Loucy (cell line): Measurements from ENCODE around the gene THTPA.
A peak's percentile ranks its signal among the peaks of the same experiment; 100 is the strongest.
"Not testable (repeated sequence)": the region's sequence is repeated elsewhere in the genome, so short reads cannot be mapped to it uniquely, and the experiment has no call there.

Experiments used
- H2AFZ ChIP-seq: fragments of 200-600 bp; sonication (generic); 2 replicates; pipeline ENCODE4 v1.6.0; 2016; ENCODE audit warnings: antibody characterized with exemption, mild to moderate bottlenecking, low read length, moderate library complexity
- H3F3A ChIP-seq: fragments of 200-600 bp; 2 replicates; pipeline ENCODE4 v1.6.0; 2016; ENCODE audit warnings: antibody characterized with exemption, low read depth, mild to moderate bottlenecking
- H3K27me3 ChIP-seq: fragments of 200-600 bp; sonication (generic); 2 replicates; pipeline ENCODE4 v1.6.1; 2014; ENCODE audit warnings: low read length, mild to moderate bottlenecking; ENCODE audit not compliant: insufficient read depth, poor library complexity, severe bottlenecking
- H3K36me3 ChIP-seq: fragments of 200-600 bp; sonication (generic); 2 replicates; pipeline ENCODE4 v1.6.1; 2016; ENCODE audit warnings: low read length; ENCODE audit not compliant: insufficient read depth
- H3K4me1 ChIP-seq: fragments of 200-600 bp; sonication (generic); 2 replicates; pipeline ENCODE4 v1.5.1; 2014; ENCODE audit warnings: low read length, mild to moderate bottlenecking; ENCODE audit not compliant: insufficient read depth, poor library complexity, severe bottlenecking
- H3K4me2 ChIP-seq: fragments of 200-600 bp; sonication (generic); 2 replicates; pipeline ENCODE4 v1.6.0; 2014; ENCODE audit warnings: antibody characterized with exemption, low read length, low read depth, mild to moderate bottlenecking; ENCODE audit not compliant: poor library complexity, severe bottlenecking
- H3K4me3 ChIP-seq: fragments of 200-600 bp; sonication (generic); 2 replicates; pipeline ENCODE4 v1.5.1; 2014; ENCODE audit warnings: low read length, mild to moderate bottlenecking, mixed read lengths; ENCODE audit not compliant: poor library complexity, severe bottlenecking
- H3K79me2 ChIP-seq: fragments of 200-600 bp; sonication (generic); 2 replicates; pipeline ENCODE4 v1.6.1; 2014; ENCODE audit warnings: low read length; ENCODE audit not compliant: insufficient read depth
- H3K9ac ChIP-seq: fragments of 200-600 bp; sonication (generic); 2 replicates; pipeline ENCODE4 v1.6.0; 2014; ENCODE audit warnings: mild to moderate bottlenecking, low read depth, low read length, moderate library complexity; ENCODE audit not compliant: poor library complexity, severe bottlenecking
- H3K9me2 ChIP-seq: fragments of 200-600 bp; sonication (generic); replicated peaks from 2 replicates; pipeline ENCODE4 v1.6.1; 2016; ENCODE audit warnings: low read depth, low read length, mixed read lengths
- H3K9me3 ChIP-seq: fragments of 200-600 bp; sonication (generic); 2 replicates; pipeline ENCODE4 v1.6.1; 2014; ENCODE audit warnings: mild to moderate bottlenecking, antibody characterized with exemption, low read length, low read depth; ENCODE audit not compliant: insufficient read depth
- H4K20me1 ChIP-seq: fragments of 200-600 bp; sonication (generic); 2 replicates; pipeline ENCODE4 v1.6.0; 2014; ENCODE audit warnings: antibody characterized with exemption, low read length, mild to moderate bottlenecking; ENCODE audit not compliant: insufficient read depth, poor library complexity, severe bottlenecking
- EZH2phosphoT487 ChIP-seq: fragments of 200-600 bp; IDR thresholded peaks from 2 replicates; pipeline ENCODE4 v1.6.1; 2018; ENCODE audit warnings: antibody characterized with exemption, mild to moderate bottlenecking, moderate library complexity, borderline replicate concordance
- TF ChIP-seq, protein P1 (sequence below): fragments of 200-600 bp; sonication (generic); conservative IDR thresholded peaks from 2 replicates; pipeline ENCODE4 v1.5.1; 2014; ENCODE audit warnings: mild to moderate bottlenecking, antibody characterized with exemption, low read length

The THTPA gene

GRCh38 chr14:23584527-23585203 lies 28.6 kb downstream of the THTPA start:
- H3K27me3 ChIP-seq, H3F3A ChIP-seq, H3K36me3 ChIP-seq, H3K9me3 ChIP-seq, H3K79me2 ChIP-seq, H3K4me2 ChIP-seq, H3K4me1 ChIP-seq, H4K20me1 ChIP-seq, H3K9me2 ChIP-seq, H3K9ac ChIP-seq, H3K4me3 ChIP-seq, H2AFZ ChIP-seq: not testable (repeated sequence)

GRCh38 chr14:23588884-23589598 lies 33.0 kb downstream of the THTPA start:
- Histone ChIP-seq H3K9ac (peak overlapping the region; percentile 20), H3K9me2 (no peaks in the 10 kb centered on the region), H3K9me3 (no peaks in the 10 kb centered on the region), H3F3A (no peaks in the 10 kb centered on the region), H3K4me3 (no peak overlapping the region), H3K4me2 (peak overlapping the region; percentile 45), H3K4me1 (peaks cover 8% of the 10 kb centered on the region), H2AFZ (peak overlapping the region; percentile 78), H3K27me3 (peaks cover 5% of the 10 kb centered on the region), H3K36me3 (no peaks in the 10 kb centered on the region), H4K20me1 (no peaks in the 10 kb centered on the region), H3K79me2 (no peaks in the 10 kb centered on the region)
- TF ChIP-seq, protein P1, sequence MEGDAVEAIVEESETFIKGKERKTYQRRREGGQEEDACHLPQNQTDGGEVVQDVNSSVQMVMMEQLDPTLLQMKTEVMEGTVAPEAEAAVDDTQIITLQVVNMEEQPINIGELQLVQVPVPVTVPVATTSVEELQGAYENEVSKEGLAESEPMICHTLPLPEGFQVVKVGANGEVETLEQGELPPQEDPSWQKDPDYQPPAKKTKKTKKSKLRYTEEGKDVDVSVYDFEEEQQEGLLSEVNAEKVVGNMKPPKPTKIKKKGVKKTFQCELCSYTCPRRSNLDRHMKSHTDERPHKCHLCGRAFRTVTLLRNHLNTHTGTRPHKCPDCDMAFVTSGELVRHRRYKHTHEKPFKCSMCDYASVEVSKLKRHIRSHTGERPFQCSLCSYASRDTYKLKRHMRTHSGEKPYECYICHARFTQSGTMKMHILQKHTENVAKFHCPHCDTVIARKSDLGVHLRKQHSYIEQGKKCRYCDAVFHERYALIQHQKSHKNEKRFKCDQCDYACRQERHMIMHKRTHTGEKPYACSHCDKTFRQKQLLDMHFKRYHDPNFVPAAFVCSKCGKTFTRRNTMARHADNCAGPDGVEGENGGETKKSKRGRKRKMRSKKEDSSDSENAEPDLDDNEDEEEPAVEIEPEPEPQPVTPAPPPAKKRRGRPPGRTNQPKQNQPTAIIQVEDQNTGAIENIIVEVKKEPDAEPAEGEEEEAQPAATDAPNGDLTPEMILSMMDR: peak; percentile 90
- no peak for TF ChIP-seq EZH2phosphoT487

GRCh38 chr14:23589606-23590005 lies 33.5 kb downstream of the THTPA start:
- no peaks in the 10 kb centered on the region for H3K9me2 ChIP-seq
- H3K4me1 ChIP-seq: peaks cover 8% of the 10 kb centered on the region
- no peak for TF ChIP-seq EZH2phosphoT487
- TF ChIP-seq, protein P1: no peak
- H3K27me3 ChIP-seq: peaks cover 5% of the 10 kb centered on the region
- H3F3A ChIP-seq: no peaks in the 10 kb centered on the region
- H3K79me2 ChIP-seq: no peaks in the 10 kb centered on the region
- peak overlapping the region; percentile 20 for H3K9ac ChIP-seq
- no peaks in the 10 kb centered on the region for H4K20me1 ChIP-seq
- H2AFZ ChIP-seq: peak overlapping the region; percentile 78
- H3K9me3 ChIP-seq: no peaks in the 10 kb centered on the region
- peak overlapping the region; percentile 45 for H3K4me2 ChIP-seq
- no peaks in the 10 kb centered on the region for H3K36me3 ChIP-seq
- H3K4me3 ChIP-seq: no peak overlapping the region
